Stomach (tissue), 9 donors: Measurements from ENCODE around the gene TOP2A. TPM values are rescaled to one million over a fixed set of nuclear protein-coding genes. Genes with fewer than 3 reads are reported as not detected.

Source experiments
- DNase-seq, 2 donors: peaks; one replicate each; pipeline versions ENCODE4 v3.0.0 to v3.0.0-alpha.2; 2013 to 2019
- H3K27ac ChIP-seq, 5 donors: fragments of 200-600 bp in 4 of 5; sonication (generic) in 4 of 5; one replicate each; pipeline ENCODE4 v1.5.1; 2013 to 2019; ENCODE audit warnings: mild to moderate bottlenecking in 1 of 5, moderate library complexity in 1 of 5
- H3K27me3 ChIP-seq, 3 donors: fragments of 200-600 bp; sonication (generic); one replicate each; pipeline ENCODE4 v1.5.1; 2017 to 2019; ENCODE audit warnings: mixed run types in 1 of 3
- H3K36me3 ChIP-seq, 4 donors: fragments of 200-600 bp; sonication (generic); 1 replicate in 3 of 4; 2 replicates in 1 of 4; pipeline ENCODE4 v1.5.1; 2016 to 2019
- H3K4me1 ChIP-seq, 4 donors: fragments of 200-600 bp; sonication (generic); one replicate each; pipeline ENCODE4 v1.5.1; 2016 to 2019
- H3K4me3 ChIP-seq, 4 donors: fragments of 200-600 bp; sonication (generic) in 3 of 4; one replicate each; pipeline ENCODE4 v1.5.1; 2016 to 2019; ENCODE audit warnings: mild to moderate bottlenecking in 1 of 4
- H3K9me3 ChIP-seq, 4 donors: fragments of 200-600 bp; sonication (generic); one replicate each; pipeline ENCODE4 v1.5.1; 2016 to 2019
- CTCF ChIP-seq, 7 experiments: fragments of 450-650 bp in 4 of 7; fragments of 200-600 bp in 3 of 7; sonication (generic) in 3 of 7; IDR thresholded peaks; one replicate each; pipeline ENCODE4 v1.5.1; 2016 to 2019; ENCODE audit warnings: antibody characterized with exemption in 7 of 7, control low read depth in 2 of 7, mild to moderate bottlenecking in 1 of 7
- EP300 ChIP-seq: sonication (generic); formaldehyde crosslinking; IDR thresholded peaks from one replicate; pipeline ENCODE4 v1.6.1; 2017; ENCODE audit warnings: antibody characterized with exemption
- POLR2A ChIP-seq, 4 donors: fragments of 450-650 bp; IDR thresholded peaks; one replicate each; pipeline ENCODE4 v1.6.1; 2016; ENCODE audit warnings: antibody characterized with exemption in 4 of 4, control low read depth in 2 of 4, mild to moderate bottlenecking in 1 of 4, moderate library complexity in 1 of 4
- POLR2AphosphoS5 ChIP-seq, 3 donors: sonication (generic); formaldehyde crosslinking; IDR thresholded peaks; one replicate each; pipeline ENCODE4 v1.6.1; 2016; ENCODE audit warnings: antibody characterized with exemption in 3 of 3
- WGBS, 5 donors: extraction: QIAGEN DNeasy Blood & Tissue Kit in 3 of 5; methylation state at CpG; one replicate each; pipeline versions ENCODE4 v1.1.5 to v1.1.7; 2013 to 2018; 5-methylcytosine and 5-hydroxymethylcytosine counted together
- intact Hi-C: fragments of 100-400 bp; cut with DNase I; formaldehyde crosslinking; loops from one replicate; pipeline ENCODE4 v1.15.1; 2023; ENCODE audit warnings: low total_unique reads
- polyA plus RNA-seq, 3 donors: library from polyadenylated mRNA; stranded (reverse); fragments of 200-250 nt; gene quantifications; one replicate each; pipeline ENCODE4 v1.2.3, GENCODE V29; 2013
- total RNA-seq, 5 donors: library from RNA; depleted of rRNA; stranded (reverse); fragments of >200 nt; gene quantifications; one replicate each; pipeline versions ENCODE4 v1.1.0 to v1.2.3, GENCODE V29; 2014 to 2016
- donor health status: healthy with polysubstance abuse.
- donor health status: Bipolar disorder and iron deficiency.
- donor health status: healthy.

TOP2A gene
- total and polyA plus RNA-seq, 8 donors, result 1.2 to 129 (median 13.2) TPM

DNA sequence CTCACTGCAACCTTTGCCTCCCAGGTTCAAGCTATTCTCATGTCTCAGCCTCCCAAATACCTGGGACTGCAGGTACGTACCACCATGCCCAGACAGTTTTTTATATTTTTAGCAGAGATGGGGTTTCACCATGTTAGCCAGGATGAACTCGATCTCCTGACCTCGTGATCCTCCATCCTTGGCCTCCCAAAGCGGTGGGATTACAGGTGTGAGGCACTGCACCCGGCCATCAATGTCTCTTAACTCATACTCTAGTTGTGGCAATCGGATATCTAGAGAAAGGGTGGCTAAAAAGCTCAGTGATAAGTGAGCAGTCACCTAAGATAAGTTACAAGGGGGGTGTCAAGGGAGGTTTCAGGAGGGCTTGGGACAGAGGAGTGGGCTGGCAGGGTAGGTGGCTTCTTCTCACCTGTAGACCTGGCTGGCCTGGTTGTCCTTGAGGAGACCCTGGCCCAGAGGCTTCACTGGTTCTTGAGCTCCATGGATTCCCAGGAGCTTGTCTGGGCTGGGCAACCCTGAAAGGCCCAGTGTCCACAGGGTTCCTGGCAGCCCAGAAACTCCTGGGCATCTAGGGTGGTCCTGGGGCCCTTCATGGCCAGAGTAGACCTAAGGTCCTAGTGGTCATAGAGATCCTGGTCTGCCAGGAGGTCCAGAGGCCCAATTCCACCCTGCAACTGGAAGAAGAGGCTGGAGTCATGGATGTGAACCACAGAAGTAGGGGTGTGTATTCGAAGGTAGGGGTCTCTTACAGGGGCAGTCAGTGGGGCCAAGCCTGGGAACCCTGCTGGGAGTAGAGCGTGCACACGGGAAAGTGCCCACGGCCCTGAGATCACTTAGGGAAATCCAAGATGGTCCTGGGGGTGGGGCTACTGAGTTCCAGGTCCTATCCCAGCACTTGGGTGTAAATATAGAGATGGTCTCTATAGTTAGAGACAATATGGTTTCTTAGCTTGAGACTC lies 12.9 kb upstream of the TOP2A start:
- WGBS, 5 donors, result 83 to 94% (median 87%) methylated on average over 10 of the region's 10 CpGs
- no peak overlapping the region for H3K27ac ChIP-seq
- TF ChIP-seq POLR2AphosphoS5 (IDR thresholded peaks at IDR 0.05) (no peak), POLR2A (IDR thresholded peaks at IDR 0.05) (no peak), CTCF (IDR thresholded peaks at IDR 0.05) (no peak), EP300 (no peak)
- peaks cover 0 to 19% (median 10%) of the 10 kb centered on the region in 4 donors for H3K4me1 ChIP-seq
- intact Hi-C loops, result loop anchor here (10.0 kb wide), 1 partner anchor 66 kb away; the partner anchor contains the start of gene GJD3
- no peaks in the 10 kb centered on the region for H3K27me3 ChIP-seq
- H3K4me3 ChIP-seq, result no peak overlapping the region
- DNase-seq, result peak in 1 of 2 donors; percentile 1
- no peaks in the 10 kb centered on the region for H3K36me3 ChIP-seq
- no peaks in the 10 kb centered on the region for H3K9me3 ChIP-seq

- intact Hi-C loops, result no loop called here
- no peaks in the 10 kb centered on the region for H3K9me3 ChIP-seq
- H3K4me3 ChIP-seq, result no peak overlapping the region
- H3K4me1 ChIP-seq, result no peaks in the 10 kb centered on the region
- H3K27ac ChIP-seq, result no peak overlapping the region
- H3K36me3 ChIP-seq, result no peaks in the 10 kb centered on the region
- no peaks in the 10 kb centered on the region for H3K27me3 ChIP-seq
- TF ChIP-seq EP300, result no peak
- no peak for TF ChIP-seq CTCF (IDR thresholded peaks at IDR 0.05)
- TF ChIP-seq POLR2AphosphoS5 (IDR thresholded peaks at IDR 0.05), result no peak
- TF ChIP-seq POLR2A (IDR thresholded peaks at IDR 0.05), result no peak
- DNase-seq, result no peak
Measured at GRCh38 chr17:40427002-40427491, 9.4 kb upstream of the TOP2A start.

DNA sequence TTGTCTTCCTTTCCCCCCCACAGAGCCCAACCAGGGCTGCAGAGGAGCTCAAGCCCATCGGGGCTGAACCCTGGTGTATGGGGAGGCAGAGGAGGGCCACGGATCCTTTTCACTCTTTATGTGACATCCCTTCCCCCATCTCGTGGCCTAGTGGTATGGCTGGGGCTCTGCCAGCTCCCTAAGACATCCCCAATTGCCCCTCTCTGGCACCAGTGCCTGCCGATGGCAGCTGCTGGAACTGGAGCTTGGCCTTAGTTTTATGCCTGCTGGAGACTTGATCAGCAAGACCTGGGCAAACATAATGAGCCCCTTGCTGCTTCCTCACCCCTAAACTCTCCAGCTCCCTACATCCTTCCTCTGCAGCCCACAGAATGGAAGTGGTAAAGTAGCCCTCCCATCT lies 8.0 kb upstream of the TOP2A start:
- Histone ChIP-seq H3K4me1 (no peaks in the 10 kb centered on the region), H3K4me3 (no peak overlapping the region), H3K27ac (no peak overlapping the region), H3K36me3 (no peaks in the 10 kb centered on the region), H3K9me3 (no peaks in the 10 kb centered on the region), H3K27me3 (no peaks in the 10 kb centered on the region)
- 56 to 74% (median 65%) methylated on average over 4 of the region's 4 CpGs for WGBS, 5 donors
- no peak for DNase-seq
- TF ChIP-seq POLR2A (IDR thresholded peaks at IDR 0.05) (no peak), POLR2AphosphoS5 (IDR thresholded peaks at IDR 0.05) (no peak), CTCF (IDR thresholded peaks at IDR 0.05) (no peak), EP300 (no peak)
- intact Hi-C loops, result no loop called here

DNA sequence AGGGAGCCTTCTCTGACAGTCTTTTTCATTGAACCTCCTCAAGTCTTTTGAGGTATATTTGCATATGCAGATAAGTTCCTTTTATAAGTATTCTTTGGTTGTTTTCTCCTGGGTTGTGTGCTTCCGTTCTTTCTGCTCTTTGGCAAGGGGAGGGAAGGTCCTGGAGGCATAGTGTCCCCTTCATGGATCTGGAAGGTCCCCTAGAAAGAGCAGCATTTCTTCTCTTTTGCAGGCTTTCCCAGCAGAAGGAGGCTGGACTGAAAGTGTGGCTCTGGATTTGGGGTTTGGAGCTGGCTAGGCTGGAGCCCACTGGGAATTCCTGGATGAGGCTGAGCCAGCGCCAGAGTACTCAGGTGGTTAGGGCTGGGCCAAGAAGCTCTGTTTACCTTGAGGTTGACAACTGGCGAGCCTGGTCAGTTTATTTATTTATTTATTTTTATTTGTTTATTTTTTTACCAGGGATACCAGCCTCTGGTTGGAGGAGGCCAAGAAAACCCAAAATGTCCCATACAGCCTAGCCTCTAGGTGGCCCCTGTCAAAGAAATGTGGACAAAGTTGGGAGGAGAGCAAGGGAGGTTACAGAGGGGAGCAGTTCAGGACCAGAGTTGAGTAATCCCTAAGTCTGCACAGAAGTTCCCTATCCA lies 5.4 kb upstream of the TOP2A start:
- Histone ChIP-seq H3K36me3 (no peaks in the 10 kb centered on the region), H3K4me1 (peaks cover 0 to 20% (median 7%) of the 10 kb centered on the region in 4 donors), H3K27me3 (no peaks in the 10 kb centered on the region), H3K9me3 (no peaks in the 10 kb centered on the region), H3K27ac (no peak overlapping the region), H3K4me3 (no peak overlapping the region)
- intact Hi-C loops, result no loop called here
- DNase-seq, result no peak
- 51 to 71% (median 63%) methylated on average over 3 of the region's 3 CpGs for WGBS, 5 donors
- TF ChIP-seq POLR2A (IDR thresholded peaks at IDR 0.05) (no peak), EP300 (no peak), POLR2AphosphoS5 (IDR thresholded peaks at IDR 0.05) (no peak), CTCF (IDR thresholded peaks at IDR 0.05) (no peak)
